COLO829 (cell line): ENCODE measurements around the gene TAF11.
"Not testable (repeated sequence)": the region's sequence is repeated elsewhere in the genome, so short reads cannot be mapped to it uniquely, and the experiment has no call there.

Source experiments
- DNase-seq: peaks from one replicate; pipeline ENCODE4 v3.0.0; 2012; ENCODE audit warnings: low spot score

The TAF11 gene

DNA sequence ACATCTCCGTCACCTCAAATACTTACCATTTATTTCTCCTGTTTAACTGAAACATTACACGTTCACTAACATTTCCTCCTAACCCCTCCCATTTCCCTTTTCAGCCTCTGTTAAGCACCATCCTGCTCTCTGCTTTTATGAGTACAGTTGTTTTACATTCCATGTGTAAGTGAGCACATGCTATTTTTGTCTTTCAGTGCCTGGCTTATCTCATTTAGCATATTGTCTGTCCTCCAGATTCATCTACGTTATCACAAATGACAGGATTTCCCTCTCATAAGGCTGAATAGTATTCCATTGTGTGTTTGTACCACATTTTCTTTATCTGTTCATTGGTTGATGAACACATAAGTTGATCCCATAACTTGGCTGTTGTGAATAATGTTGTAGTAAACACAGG, 22.7 kb downstream of the TAF11 start:
- DNase-seq: no peak

DNA sequence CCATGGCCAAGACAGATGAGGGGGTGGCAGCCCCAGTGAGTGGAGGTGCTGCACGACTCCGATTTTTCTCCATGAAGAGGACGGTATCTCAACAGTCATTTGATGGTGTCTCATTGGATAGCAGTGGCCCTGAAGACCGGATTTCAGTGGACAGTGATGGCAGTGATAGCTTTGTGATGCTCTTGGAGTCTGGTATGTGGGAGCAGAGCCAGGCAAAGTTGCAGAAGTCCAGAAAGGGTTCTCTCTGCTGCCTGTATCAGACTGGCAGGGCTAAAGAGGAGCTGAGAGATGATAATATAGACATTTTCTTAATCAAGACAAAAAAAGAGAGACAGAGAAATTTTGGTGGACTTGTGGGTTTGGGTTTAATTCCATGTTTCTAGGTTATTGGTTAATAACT, 23.8 kb downstream of the TAF11 start:
- DNase-seq: no peak

DNA sequence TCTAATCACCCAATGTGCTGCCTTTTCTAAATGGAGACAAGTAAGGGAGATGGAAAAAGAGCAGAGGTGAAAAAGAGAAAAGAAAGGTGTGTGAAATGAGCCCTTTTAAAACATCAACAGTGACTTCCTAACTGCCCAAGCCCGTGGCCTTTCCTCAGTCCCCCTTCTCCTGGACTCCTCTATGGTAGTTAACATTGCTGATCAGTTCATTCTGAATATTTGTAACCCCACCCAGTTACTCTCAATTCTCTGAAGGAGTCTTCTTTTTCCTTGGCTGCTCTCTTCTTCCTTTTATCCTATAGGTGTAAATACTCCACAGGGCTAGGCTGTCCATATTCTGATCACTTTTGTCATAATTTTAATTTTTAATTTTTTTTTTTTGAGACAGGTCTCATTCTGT, 27.1 kb downstream of the TAF11 start:
- no peak for DNase-seq

DNA sequence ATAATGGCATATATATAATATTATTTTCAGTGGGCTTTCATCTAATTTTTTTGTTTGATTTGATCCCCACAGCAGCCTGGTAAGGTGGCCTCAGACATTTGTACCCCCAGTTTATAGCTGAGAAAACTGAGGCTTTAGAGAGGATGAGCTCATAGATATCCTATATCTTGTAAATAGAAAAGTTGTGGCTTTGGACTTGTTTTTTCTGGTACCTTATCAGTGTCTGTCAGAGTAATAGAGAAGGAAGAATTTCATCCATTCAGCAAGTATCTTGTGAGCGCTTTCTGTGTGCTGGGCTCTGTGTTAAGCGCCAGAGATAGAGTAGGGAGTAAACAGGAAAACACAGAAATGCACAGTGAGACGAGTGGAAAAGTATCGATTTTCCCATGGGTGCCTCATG, 27.9 kb downstream of the TAF11 start:
- DNase-seq: no peak

DNA sequence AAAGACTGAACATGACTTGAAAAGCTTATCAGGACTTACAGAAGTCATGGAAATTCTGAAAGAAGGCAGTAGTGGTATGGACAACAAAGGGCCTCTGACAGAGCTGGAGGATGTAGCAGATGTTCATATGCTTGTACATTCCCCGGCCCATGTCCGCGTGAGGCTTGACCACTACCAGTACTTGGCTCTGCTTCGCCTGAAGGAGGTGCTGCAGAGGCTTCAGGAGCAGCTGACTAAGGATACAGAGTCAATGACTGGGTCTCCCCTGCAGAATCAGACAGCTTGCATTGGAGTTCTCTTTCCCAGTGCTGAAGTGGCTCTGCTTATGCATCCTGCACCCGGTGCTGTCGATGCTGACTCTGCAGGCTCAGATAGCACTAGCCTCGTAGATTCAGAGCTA, 29.2 kb downstream of the TAF11 start:
- DNase-seq: no peak

DNA sequence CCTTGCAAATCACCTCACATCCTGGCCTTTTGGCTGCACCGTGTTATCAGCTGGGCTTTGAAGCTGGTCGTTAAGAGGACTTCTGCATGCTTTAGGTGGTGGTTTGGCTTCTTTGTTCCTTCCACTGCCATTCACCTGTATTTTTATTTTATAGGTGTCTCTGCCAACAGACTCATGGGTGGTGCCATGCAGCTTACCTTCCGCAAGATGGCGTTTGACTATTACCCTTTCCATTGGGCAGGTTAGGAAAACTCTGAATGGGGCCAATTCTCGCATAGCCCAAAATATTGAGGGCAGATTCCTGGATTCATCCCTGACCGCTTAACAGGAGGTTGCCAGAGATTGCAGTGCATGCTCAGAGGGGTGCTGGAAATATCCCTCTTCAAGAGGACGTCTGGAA, 32.4 kb downstream of the TAF11 start:
- no peak for DNase-seq

DNA sequence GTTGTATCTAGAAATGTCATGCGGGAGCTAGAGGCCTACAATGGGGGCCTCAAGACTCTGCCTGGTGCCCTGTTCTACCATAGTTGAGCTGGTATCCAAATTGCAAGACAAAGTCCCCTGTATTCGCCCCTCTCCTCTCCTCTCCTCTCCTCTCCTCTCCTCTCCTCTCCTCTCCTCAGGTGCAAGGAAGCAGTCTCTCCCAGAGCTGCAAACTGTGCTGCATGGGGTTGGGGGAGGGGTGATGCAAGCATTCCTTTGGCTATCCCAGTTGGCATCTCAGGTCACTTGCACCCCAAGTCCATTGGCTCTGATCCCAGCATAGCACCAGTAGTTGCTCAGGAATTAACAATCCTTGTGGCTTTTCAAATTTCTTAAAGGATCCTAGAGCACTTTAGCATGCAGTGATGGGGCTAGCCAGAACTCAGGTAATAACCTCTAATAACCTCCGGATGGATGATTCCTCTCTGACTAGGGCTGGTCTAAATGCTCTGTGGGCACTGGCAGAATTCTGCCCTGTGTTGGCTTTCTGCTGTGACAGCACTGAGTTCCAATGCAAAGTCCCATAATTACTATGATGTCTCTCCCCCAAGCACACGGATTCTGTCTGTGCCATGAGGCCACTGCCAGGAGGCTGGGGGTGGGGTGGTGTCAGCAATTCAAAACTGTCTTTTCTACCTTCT, 35.3 kb downstream of the TAF11 start:
- no peak for DNase-seq

DNA sequence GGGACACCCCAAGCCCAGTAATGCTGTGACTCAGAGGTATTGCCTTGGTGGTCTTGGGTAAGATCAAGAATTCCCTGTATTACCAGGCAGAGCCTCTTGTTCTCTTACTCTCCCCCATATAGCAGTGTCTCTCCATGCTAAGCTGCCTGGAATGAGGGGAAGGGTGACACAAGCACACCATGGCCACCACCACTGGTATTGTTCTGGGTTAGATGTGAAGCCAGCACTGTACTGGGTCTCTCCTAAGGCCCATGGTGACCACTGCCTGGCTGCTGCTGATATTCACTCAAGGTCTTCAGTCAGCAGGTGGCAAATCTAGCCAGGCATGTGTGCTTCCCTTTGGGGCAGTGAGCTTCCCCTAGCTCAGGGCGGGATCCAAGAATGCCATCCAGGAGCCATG, 36.5 kb downstream of the TAF11 start:
- DNase-seq: no peak

DNA sequence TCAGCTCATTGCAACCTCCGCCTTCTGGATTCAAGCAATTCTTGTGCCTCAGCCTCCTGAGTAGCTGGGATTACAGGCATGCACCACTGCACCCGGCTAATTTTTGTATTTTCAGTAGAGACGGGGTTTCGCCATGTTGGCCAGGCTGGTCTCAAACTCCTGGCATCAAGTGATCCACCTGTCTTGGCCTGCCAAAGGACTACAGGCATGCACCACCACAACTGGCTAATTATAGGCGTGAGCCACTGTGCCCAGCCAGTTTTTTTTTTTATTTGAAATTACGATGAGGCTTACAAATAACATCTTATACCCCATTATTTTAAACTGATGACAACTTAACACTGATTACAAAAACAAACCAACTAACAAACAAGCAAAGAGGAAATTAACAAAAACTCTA, 38.8 kb downstream of the TAF11 start:
- not testable (repeated sequence) for DNase-seq

DNA sequence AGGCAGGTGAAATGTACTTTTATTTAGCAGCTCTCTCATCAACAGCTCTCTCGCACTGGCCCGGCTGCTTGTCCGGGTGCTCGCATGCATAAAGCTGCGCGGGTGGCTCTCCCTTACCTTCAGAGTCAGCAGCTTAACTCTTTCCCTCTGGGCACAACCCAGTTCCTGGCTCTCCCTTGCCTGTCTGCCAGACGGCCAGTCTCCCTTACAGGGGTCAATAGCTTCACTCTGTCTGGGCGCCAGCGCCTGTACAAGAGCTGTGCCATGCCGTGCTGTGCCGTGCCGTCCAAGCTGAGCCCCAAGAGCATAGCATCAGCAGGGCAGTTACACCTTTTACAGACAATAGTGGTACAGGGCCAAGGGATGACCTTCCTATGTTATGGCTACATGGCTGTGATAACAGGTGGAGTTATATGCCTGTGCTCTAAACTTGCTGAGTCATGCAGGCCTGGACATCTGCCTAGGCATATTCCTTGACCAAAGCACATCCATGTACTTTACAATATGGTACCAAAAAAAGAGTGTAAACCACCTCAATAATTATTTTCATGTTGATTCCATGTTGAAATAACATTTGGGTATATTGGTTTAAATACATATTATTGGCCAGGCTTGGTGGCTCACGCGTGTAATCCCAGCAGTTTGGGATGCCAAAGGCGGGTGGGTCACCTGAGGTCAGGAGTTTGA, 48.0 kb downstream of the TAF11 start:
- DNase-seq: no peak

DNA sequence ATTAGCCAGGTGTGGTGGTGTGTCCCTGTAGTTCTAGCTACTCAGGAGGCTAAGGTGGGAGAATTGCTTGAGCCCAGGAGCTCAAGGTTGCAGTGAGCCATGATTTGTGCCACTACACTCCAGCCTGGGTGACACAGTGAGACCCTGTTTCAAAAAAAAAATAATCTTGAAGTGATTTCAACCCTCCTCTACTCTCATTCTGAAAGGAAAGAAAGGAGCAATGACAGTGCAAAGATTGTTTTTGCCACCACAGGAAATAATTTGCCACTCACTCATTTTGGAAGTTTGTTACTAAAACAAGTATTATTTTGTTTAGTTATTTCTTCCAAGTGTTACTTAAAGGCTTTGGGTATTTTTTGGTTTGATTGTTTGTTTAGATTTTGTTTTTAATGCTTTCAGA, 50.3 kb downstream of the TAF11 start:
- DNase-seq: no peak

DNA sequence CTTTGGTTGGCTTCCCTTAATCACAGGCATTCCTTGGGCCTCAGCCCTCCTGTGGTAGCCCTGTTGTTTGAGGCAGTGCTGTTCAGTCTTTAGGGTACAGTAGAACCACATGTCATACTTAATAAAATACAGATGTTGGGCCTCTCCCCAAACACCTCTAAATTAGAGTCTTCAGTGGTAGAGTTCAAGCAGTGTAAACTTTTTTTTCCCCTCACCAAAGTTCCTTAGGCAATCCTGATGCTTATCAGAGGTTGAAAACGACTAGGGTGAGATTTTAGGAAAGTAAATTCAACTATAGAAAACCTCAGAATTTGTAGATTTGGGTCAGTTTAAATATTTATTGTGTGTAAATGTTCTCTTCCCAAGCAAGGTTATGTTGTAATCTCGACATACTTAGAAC, 51.4 kb downstream of the TAF11 start:
- DNase-seq: no peak

DNA sequence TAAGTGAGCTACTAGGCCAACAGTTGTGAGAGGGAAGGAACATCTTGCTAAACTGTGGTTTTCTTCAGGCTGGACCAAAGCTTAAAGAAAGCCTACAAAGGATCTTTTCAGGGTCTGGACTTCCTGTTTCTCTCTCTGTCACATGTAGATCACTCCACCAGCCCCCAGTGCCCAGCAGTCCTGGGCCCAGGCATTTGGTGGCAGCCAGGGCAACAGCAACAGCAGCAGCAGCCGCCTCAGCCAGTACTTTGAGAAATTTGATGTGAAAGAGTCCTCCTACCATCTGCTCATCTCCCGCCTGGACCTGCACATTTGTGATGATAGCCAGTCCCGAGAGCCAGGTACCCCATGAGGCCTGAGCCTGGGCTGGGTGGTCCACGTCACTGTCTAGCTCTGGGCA, 51.8 kb downstream of the TAF11 start:
- peak; percentile 6 for DNase-seq

DNA sequence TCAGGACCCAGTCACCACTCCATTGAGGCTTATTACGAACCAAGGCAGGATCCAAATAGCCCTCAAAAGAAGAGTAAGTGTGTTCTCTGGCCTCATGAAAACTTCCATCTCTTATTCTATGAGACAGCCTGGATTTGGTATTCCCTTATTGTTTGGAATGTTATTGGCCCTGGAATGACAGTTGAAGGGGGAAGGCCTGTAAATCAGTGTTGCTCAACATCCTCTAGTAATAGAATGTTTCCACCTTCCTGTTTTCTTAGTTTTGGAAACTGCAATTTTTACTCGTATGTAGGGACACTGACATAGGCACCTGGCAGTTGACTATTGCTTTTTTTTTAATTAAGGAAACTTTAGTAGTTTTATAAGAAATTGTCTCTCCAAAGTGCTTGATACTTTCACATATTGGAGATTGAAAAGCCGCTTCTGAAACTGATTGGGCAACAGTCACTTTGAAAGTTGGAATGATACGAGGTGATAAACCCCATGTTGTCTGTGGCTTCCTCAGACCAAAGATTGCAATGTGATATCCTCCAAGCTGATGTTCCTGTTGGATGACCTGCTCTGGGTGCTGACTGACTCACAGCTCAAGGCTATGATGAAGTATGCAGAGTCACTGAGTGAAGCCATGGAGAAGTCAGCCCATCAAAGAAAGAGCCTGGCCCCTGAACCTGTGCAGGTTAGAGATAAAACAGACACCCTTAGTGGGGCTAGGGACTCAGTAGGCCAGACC, 52.9 kb downstream of the TAF11 start:
- no peak for DNase-seq

DNA sequence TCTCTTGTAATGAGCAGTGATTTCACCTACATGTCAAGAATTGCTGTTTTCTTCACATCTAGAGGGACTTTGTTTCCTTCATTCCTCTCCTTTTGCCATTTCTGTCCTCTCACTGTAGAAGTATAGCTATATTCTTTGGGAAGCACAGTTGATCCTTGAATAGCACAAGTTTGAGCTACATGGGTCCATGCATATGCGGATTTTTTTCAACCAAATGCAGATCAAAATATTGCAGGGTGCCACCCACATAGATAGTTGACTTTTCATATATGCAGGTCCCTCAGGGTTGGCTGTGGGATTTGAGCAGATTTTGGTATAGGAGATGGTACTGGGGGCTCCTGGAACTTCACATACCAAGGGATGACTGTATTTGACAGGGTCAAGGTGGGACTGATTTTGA, 54.9 kb downstream of the TAF11 start:
- no peak for DNase-seq

DNA sequence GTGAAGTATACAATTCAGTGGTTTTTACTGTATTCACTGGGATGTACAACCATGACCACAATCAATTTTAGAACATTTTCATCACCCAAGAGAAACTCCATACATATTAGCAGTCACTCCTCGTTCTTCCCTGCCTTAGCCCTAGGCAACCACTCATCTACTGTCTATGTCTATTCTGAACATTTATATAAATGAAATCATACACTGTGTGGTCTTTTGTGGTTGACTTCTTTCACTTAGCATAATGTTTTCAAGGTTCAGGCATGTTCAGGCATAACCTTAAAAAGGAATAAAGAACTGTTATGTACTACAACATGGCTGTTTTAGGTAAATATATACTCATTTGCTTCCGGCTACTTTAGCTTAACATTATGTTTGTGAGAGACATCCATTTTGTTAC, 58.7 kb downstream of the TAF11 start:
- DNase-seq: no peak
